GM19035 (cell line): ENCODE data around the gene ZNF407.

Experiments used
- ATAC-seq: cut with Tn5 transposase; IDR thresholded peaks from one replicate; pipeline ENCODE4 v1.9.1; 2021; ENCODE audit not compliant: unreplicated experiment

The ZNF407 gene

GRCh38 chr18:74869904-74870863, 272.5 kb downstream of the ZNF407 start:
- ATAC-seq: peak; percentile 84

GRCh38 chr18:74870950-74871349, 273.3 kb downstream of the ZNF407 start:
- ATAC-seq: peak; percentile 19

DNA sequence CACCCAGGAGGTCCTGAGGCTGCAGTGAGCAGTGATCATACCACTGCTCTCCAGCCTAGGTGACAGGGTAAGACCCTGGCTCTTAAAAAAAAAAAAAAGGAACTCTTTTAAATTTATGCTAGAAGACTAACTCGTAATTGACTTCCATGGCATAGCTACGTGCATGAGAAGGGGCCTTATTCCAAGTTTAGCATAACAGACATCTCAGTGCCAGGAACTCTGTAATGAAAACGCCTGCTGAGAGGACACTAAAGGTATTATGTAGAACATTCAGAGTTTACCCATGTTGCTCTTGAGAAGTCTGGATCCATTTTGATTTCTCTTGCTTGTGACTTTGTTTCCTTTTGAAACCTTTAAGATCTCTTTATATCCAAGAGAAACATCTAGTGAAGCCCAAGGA, 276.0 kb downstream of the ZNF407 start:
- ATAC-seq: no peak

DNA sequence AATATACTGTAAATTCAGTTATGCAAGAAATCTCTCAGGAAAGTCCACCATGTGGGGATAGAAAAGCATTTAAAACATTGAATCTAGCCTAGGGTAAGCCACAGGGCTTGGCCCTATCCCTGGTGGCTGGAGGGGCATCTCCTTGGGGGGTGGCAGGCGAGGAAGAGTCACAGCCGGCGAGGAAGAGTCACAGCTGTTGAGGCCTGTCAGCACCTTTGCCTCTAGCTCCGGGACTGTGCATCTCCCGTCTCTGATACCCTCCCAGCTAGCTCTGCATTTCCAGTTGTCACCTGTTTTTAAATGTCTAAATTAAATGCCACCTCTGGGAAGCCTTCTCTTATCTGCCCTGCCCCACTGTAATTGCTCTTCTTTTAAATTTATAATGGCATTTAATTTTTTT, 276.7 kb downstream of the ZNF407 start:
- no peak for ATAC-seq

DNA sequence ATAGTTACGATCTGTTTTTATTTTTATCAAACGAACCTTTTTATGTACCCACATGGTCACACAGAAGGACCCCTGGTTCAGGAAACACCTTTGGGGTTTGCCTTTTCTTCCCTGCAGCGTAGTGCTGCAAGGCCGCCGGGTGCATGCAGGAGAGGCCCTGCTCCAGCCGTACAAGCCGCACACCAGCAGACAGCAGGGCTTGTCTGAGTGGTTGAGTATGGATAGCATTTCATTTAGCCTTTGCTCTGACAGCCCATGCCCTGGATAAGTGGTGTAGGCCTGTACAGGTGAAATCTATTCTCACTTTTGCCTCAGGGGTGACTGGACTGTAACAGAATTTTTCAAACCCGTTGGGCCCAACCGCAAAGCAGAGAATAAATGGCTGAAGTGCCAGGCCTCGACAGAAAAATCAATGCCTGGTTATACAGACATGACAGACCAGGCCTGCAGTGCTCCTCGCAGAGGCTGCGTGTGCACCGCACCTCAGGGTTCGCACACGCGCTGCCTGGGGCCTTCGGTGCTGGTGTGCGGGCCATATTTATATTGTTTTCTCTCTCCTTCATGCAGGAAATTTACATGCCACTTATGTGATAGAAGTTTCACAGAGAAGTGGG, 279.1 kb downstream of the ZNF407 start:
- no peak for ATAC-seq

- no peak for ATAC-seq
These were observed 280.6 kb downstream of the ZNF407 start for GRCh38 chr18:74878267-74878666.

DNA sequence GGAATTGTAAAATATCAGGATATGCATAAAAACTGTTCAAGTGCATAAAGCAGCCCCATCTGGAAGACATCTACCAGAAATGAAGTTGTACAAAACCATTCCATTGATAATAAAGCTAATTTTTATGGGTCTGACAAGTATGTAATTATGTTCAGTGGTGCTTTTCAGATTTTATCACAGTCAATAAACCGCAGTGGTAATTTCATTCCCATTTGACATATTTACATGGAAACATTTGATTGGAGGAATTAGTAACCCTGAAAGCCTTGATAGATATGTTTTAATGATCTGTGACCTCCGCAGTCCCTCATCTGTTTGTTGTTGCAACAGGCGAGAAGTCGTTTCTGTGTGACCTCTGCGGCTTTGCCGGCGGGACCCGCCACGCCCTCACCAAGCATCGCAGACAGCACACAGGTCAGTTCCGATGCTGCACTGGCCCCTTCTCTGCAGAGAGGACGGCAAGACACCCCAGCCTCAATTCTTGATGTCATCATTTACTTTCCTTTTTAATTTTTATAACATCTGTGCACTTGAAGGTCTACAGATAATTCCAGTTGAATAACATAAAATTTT, 283.1 kb downstream of the ZNF407 start:
- no peak for ATAC-seq

DNA sequence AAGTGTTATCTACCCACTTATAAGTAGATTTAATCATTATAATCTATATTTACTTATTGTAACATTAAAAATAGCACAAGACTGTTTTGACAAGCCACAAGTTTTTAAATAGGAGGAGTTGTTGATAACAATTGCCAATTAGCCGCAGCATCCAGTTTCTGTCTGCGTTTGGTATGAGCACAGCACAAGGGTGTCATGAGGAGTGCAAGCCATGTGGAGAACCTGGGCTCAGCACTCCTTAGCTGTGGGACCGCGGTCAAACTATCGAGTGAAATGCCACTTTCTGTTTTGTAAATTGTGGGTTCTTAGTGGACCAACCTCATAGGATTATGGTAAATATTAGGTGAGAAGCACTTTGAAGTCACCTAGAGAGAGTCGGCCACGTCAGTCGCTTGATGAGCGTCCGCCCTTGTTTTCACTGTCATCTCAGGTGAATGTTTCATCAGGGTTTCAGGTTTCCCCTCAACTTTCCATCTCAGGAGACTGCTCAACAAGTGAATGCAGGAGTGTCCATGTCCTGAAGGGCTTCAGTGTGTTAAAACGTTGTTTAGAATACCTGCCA, 294.5 kb downstream of the ZNF407 start:
- ATAC-seq: no peak

DNA sequence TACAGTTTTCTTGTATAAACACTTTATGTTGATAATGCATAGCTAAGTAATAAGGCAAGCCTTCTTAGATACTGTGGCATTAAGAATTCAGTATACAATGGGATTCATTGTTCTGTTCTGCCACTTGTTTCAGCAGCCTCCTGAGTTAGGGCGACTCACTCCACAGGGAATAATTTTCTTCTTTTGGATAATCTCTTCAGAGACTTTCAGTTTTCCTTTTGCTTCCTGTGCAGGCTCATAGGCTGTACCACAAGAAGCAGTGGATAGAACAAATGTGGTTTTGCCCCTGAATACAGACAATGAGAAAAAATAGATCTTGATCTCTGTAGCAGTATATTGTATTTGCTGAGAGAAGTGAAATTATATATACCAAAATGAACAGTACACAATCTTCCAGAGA, 298.0 kb downstream of the ZNF407 start:
- ATAC-seq: no peak

GRCh38 chr18:74896390-74896991, 298.8 kb downstream of the ZNF407 start:
- ATAC-seq: peak; percentile 75

DNA sequence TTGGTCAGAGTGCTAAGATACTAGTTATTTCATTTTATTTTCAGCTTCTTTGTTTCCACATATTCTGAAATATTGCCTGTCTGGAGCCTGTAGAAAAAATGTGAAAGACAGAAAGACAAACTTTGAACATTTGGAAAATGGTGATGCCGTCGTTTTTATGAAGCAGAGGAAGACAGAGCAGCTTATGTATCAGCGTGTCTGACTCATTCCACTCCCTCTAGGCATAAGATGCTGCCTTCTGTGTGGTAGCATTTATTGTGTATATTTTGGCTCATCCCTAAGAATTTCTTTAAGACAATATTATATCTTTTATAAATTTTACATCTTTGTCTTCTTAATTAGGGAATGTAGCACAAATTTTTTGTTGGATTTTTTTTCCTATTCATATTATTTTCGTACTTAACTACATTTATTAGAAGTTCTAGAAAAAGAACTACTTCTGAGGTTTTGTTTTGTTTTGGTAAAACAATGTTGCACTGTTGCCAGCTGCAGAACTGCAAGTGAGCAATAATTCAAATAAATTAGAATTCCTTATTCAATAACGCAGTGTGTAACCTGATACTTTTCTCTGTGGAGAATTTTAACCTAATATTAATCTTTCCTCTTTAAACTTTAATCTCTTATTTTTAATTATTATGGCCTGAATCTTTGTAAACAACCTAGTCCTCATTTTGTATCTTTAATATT, 300.4 kb downstream of the ZNF407 start:
- ATAC-seq: no peak

DNA sequence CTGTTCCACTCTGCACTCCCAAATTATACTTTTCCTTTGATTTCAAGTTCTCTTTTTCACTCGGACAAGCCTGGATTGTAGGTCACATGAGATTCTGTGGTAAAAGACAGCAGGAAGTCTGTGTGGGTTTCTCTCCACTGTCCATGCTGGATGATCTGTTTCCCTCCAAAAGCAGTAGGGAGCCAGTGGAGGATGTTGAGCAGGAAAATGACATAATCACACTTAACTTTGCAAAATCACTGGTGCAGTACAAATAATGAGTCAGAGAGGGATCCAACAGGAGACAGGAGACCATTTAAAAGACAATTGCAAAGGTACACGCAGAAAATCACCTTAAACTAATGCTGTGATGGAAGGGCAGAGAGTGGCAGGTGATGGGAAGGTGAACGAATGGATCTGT, 301.3 kb downstream of the ZNF407 start:
- ATAC-seq: no peak

GRCh38 chr18:74899554-74899953, 301.9 kb downstream of the ZNF407 start:
- ATAC-seq: no peak

- ATAC-seq: no peak
These were observed 303.9 kb downstream of the ZNF407 start for GRCh38 chr18:74901362-74902146.

DNA sequence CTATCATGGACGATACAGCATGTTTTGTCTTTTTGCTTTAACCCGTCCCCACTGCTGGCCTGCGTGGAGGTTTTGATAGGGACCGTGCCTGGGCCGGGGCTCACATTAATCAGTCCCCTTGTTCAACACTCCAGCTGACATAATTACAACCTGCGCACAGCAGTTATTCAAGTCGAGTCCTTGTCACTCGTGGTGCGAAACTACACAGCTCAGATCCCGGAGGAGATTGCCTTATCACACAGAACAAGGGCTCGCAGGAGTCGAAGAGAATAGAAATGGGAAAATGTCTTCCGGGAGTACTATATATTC, 304.4 kb downstream of the ZNF407 start:
- ATAC-seq: no peak

GRCh38 chr18:74905247-74905646, 307.6 kb downstream of the ZNF407 start:
- ATAC-seq: no peak

DNA sequence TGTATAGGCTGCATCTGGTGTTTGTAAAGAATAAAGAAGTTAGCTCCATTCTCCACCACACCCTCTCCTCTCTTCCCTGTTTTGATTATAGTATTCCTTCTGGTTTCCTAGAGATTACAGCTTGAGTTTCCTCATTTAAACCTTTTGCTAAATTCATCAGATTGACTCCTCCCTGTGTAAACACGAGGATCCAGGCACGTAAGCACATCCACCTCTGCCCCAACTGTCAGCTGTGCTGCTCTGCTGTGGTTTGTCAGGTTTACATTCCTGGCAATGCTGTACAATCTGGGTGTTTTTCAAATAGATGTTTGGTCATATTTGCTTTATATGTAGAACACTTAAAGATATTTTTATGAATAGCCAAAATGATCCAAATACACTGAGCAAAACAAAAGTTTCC, 308.5 kb downstream of the ZNF407 start:
- ATAC-seq: no peak

GRCh38 chr18:74914052-74914591, 316.5 kb downstream of the ZNF407 start:
- no peak for ATAC-seq

- ATAC-seq: no peak
These were observed 317.0 kb downstream of the ZNF407 start for GRCh38 chr18:74914648-74915047.
